Liver (tissue), 9 donors: ENCODE results near the gene RSPO4. TPM values are rescaled to one million over a fixed set of nuclear protein-coding genes. Genes with fewer than 3 reads are reported as not detected.

ENCODE experiments used
- DNase-seq: peaks from one replicate; pipeline ENCODE4 v3.0.0-alpha.2; 2017; ENCODE audit warnings: low spot score
- H3K27ac ChIP-seq, 2 donors: one replicate each; pipeline ENCODE4 v1.7.0; 2013; ENCODE audit warnings: inconsistent platforms in 2 of 2, low read length in 2 of 2, control low read depth in 1 of 2, low read depth in 1 of 2, mild to moderate bottlenecking in 1 of 2
- H3K27me3 ChIP-seq, 4 donors: one replicate each; pipeline versions ENCODE4 v1.6.1 to v1.7.0; 2013; ENCODE audit warnings: low read length in 3 of 4, inconsistent platforms in 1 of 4, mild to moderate bottlenecking in 1 of 4, moderate library complexity in 1 of 4; ENCODE audit not compliant: control insufficient read depth in 4 of 4, insufficient read depth in 4 of 4
- H3K36me3 ChIP-seq, 4 donors: one replicate each; pipeline versions ENCODE4 v1.6.1 to v1.7.0; 2013; ENCODE audit warnings: low read length in 3 of 4, mild to moderate bottlenecking in 3 of 4, low read depth in 1 of 4, moderate library complexity in 1 of 4; ENCODE audit not compliant: control insufficient read depth in 4 of 4, insufficient read depth in 3 of 4
- H3K4me1 ChIP-seq, 4 donors: one replicate each; pipeline versions ENCODE4 v1.6.1 to v1.7.0; 2013; ENCODE audit warnings: low read length in 3 of 4, mild to moderate bottlenecking in 3 of 4, moderate library complexity in 1 of 4; ENCODE audit not compliant: control insufficient read depth in 4 of 4, insufficient read depth in 4 of 4
- H3K4me3 ChIP-seq, 3 donors: one replicate each; pipeline versions ENCODE4 v1.6.1 to v1.7.0; 2013; ENCODE audit warnings: low read length in 3 of 3, control low read depth in 1 of 3, low read depth in 1 of 3, mild to moderate bottlenecking in 1 of 3
- H3K9ac ChIP-seq, 2 donors: one replicate each; pipeline ENCODE4 v1.7.0; 2013; ENCODE audit warnings: low read length in 2 of 2, mild to moderate bottlenecking in 2 of 2, moderate library complexity in 2 of 2, control low read depth in 1 of 2, low read depth in 1 of 2
- H3K9me3 ChIP-seq, 4 donors: one replicate each; pipeline versions ENCODE4 v1.6.1 to v1.7.0; 2013; ENCODE audit warnings: low read length in 3 of 4; ENCODE audit not compliant: control insufficient read depth in 4 of 4
- CTCF ChIP-seq: fragments of 150-350 bp; IDR thresholded peaks from 2 replicates; pipeline ENCODE4 v1.5.1; 2017; ENCODE audit warnings: improper control_type of control experiment, low read depth, low read length; ENCODE audit not compliant: missing input control
- EGR1 ChIP-seq, 2 donors: IDR thresholded peaks; 2 replicates each; pipeline ENCODE4 v1.6.1; 2016 to 2018; ENCODE audit warnings: antibody characterized with exemption in 2 of 2, low read depth in 2 of 2
- FOXA1 ChIP-seq: IDR thresholded peaks from 2 replicates; pipeline ENCODE4 v1.6.1; 2016; ENCODE audit warnings: antibody characterized with exemption
- HNF4A ChIP-seq, 2 donors: conservative IDR thresholded peaks; 2 replicates each; pipeline ENCODE4 v1.6.1; 2016; ENCODE audit warnings: antibody characterized with exemption in 2 of 2, mild to moderate bottlenecking in 2 of 2
- HNF4G ChIP-seq: IDR thresholded peaks from 2 replicates; pipeline ENCODE4 v1.6.1; 2016; ENCODE audit warnings: antibody characterized with exemption
- JUND ChIP-seq, 2 donors: IDR thresholded peaks; 2 replicates each; pipeline ENCODE4 v1.6.1; 2016; ENCODE audit warnings: antibody characterized with exemption in 2 of 2
- NR2F2 ChIP-seq: IDR thresholded peaks from 2 replicates; pipeline ENCODE4 v1.6.1; 2016; ENCODE audit warnings: antibody characterized with exemption
- REST ChIP-seq: IDR thresholded peaks from 2 replicates; pipeline ENCODE4 v1.6.1; 2016; ENCODE audit warnings: antibody characterized with exemption, mild to moderate bottlenecking
- RXRA ChIP-seq, 2 donors: IDR thresholded peaks; 2 replicates each; pipeline ENCODE4 v1.6.1; 2017 to 2018; ENCODE audit warnings: antibody characterized with exemption in 2 of 2, mild to moderate bottlenecking in 1 of 2
- TAF1 ChIP-seq: conservative IDR thresholded peaks from 2 replicates; pipeline ENCODE4 v1.6.1; 2016; ENCODE audit warnings: antibody characterized with exemption, mild to moderate bottlenecking
- YY1 ChIP-seq: IDR thresholded peaks from 2 replicates; pipeline ENCODE4 v1.6.1; 2016; ENCODE audit warnings: antibody characterized with exemption, mild to moderate bottlenecking
- whole genome bisulfite sequencing: extraction: QIAGEN DNeasy Blood & Tissue Kit; methylation state at CpG from one replicate; pipeline ENCODE4 v1.1.7; 2013; 5-methylcytosine and 5-hydroxymethylcytosine counted together
- polyA plus RNA-seq, 2 donors: library from polyadenylated mRNA; stranded (reverse) in 1 of 2; unstranded in 1 of 2; fragments of 200-250 nt in 1 of 2; fragments of >200 nt in 1 of 2; fragmentation: Nextera tagmentation in 1 of 2; extraction: Ambion mirVana in 1 of 2; gene quantifications; one replicate each; pipeline versions ENCODE4 v1.2.1 to v1.2.3, GENCODE V29; 2013 to 2015
- total RNA-seq, 2 donors: library from RNA; depleted of rRNA; stranded (reverse); fragments of >200 nt; gene quantifications; one replicate each; pipeline ENCODE4 v1.2.3, GENCODE V29; 2014
- donor health status: healthy.
- donor health status: healthy.
- donor health status: healthy.
- donor health status: healthy.
- donor health status: healthy.

RSPO4 gene
- total and polyA plus RNA-seq, 4 donors, result not detected

- TF ChIP-seq EGR1 (IDR thresholded peaks at IDR 0.05; ENCODE audit: low read depth in 2 of 2), result no peak
- TF ChIP-seq NR2F2, result no peak
- TF ChIP-seq HNF4A (conservative IDR thresholded peaks at IDR 0.05), result no peak
- no peak for TF ChIP-seq REST
- no peak for TF ChIP-seq FOXA1
- no peak for TF ChIP-seq HNF4G
- no peak overlapping the region for H3K9ac ChIP-seq
- H3K27ac ChIP-seq, result no peak overlapping the region
- no peak for DNase-seq
- no peaks in the 10 kb centered on the region for H3K36me3 ChIP-seq
- H3K4me3 ChIP-seq, result no peak overlapping the region
- H3K27me3 ChIP-seq, result no peaks in the 10 kb centered on the region
- H3K9me3 ChIP-seq, result no peaks in the 10 kb centered on the region
- WGBS, result 93% methylated on average over 5 of the region's 5 CpGs
- H3K4me1 ChIP-seq, result no peaks in the 10 kb centered on the region
Measured at GRCh38 chr20:921068-921467, 81.0 kb downstream of the RSPO4 start.

- Histone ChIP-seq H3K36me3 (no peaks in the 10 kb centered on the region), H3K9ac (no peak overlapping the region), H3K4me1 (no peaks in the 10 kb centered on the region), H3K27me3 (no peaks in the 10 kb centered on the region), H3K9me3 (no peaks in the 10 kb centered on the region), H3K4me3 (no peak overlapping the region), H3K27ac (no peak overlapping the region)
- DNase-seq, result no peak
- WGBS, result 90% methylated on average over 4 of the region's 4 CpGs
- TF ChIP-seq CTCF, result no peak
- TF ChIP-seq RXRA (IDR thresholded peaks at IDR 0.05), result no peak
- TF ChIP-seq EGR1 (IDR thresholded peaks at IDR 0.05; ENCODE audit: low read depth in 2 of 2), result no peak
- no peak for TF ChIP-seq TAF1
- no peak for TF ChIP-seq YY1
Measured at GRCh38 chr20:920311-920710, 81.8 kb downstream of the RSPO4 start.

GRCh38 chr20:919491-919916, 82.6 kb downstream of the RSPO4 start:
- H3K36me3 ChIP-seq, result no peaks in the 10 kb centered on the region
- H3K9ac ChIP-seq, result no peak overlapping the region
- no peak for TF ChIP-seq JUND (IDR thresholded peaks at IDR 0.05)
- H3K4me3 ChIP-seq, result no peak overlapping the region
- no peaks in the 10 kb centered on the region for H3K4me1 ChIP-seq
- H3K27me3 ChIP-seq, result no peaks in the 10 kb centered on the region
- H3K27ac ChIP-seq, result no peak overlapping the region
- DNase-seq, result no peak
- WGBS, result 83% methylated on average over 5 of the region's 5 CpGs
- no peaks in the 10 kb centered on the region for H3K9me3 ChIP-seq
